GM12878 (cell line): ENCODE measurements around the gene INHA. TPM values are rescaled to one million over a fixed set of nuclear protein-coding genes. Genes with fewer than 3 reads are reported as not detected.

Experiments used
- BRCA1 ChIP-seq: IDR thresholded peaks from 2 replicates; pipeline ENCODE4 v1.6.1; 2011; ENCODE audit warnings: low read depth, low read length, improper control_type of control experiment
- CREM ChIP-seq: IDR thresholded peaks from 2 replicates; pipeline ENCODE4 v1.6.1; 2014; ENCODE audit warnings: antibody characterized with exemption, low read depth
- IRF3 ChIP-seq: fragments of 450-650 bp; IDR thresholded peaks from 2 replicates; pipeline ENCODE4 v1.6.1; 2014; ENCODE audit warnings: mild to moderate bottlenecking
- KAT2A ChIP-seq: conservative IDR thresholded peaks from 2 replicates; pipeline ENCODE4 v1.6.1; 2011; ENCODE audit warnings: low read depth, low read length; ENCODE audit not compliant: control insufficient read depth
- MEF2A ChIP-seq: IDR thresholded peaks from 2 replicates; pipeline ENCODE4 v1.6.1; 2011; ENCODE audit warnings: low read depth, mild to moderate bottlenecking, low read length, moderate library complexity; ENCODE audit not compliant: insufficient read depth
- NR2F1 ChIP-seq: fragments of 450-650 bp; conservative IDR thresholded peaks from 2 replicates; pipeline ENCODE4 v1.6.1; 2017; ENCODE audit warnings: mild to moderate bottlenecking
- SUPT20H ChIP-seq: IDR thresholded peaks from 2 replicates; pipeline ENCODE4 v1.6.1; 2011; ENCODE audit warnings: low read depth, mild to moderate bottlenecking, low read length, moderate library complexity, borderline replicate concordance; ENCODE audit not compliant: control insufficient read depth
- ZNF207 ChIP-seq: fragments of 450-650 bp; IDR thresholded peaks from 2 replicates; pipeline ENCODE4 v1.6.1; 2014; ENCODE audit warnings: antibody characterized with exemption, mild to moderate bottlenecking, borderline replicate concordance
- ZNF687 ChIP-seq: fragments of 450-650 bp; IDR thresholded peaks from 2 replicates; pipeline ENCODE4 v1.6.1; 2017; ENCODE audit warnings: mild to moderate bottlenecking, moderate library complexity
- polyA plus RNA-seq, 11 experiments: library from polyadenylated mRNA; depleted of rRNA in 4 of 11; unstranded in 6 of 11; stranded (reverse) in 5 of 11; fragments of >200 nt; fragmentation: Nextera tagmentation in 4 of 11; fragmentation: Illumina TruSeq in 1 of 11; extraction: Ambion mirVana in 4 of 11; extraction: Trizol in 1 of 11; gene quantifications; 1 replicate in 1 of 11; 2 replicates in 10 of 11; pipeline versions ENCODE4 v1.2.1 to v1.2.3, GENCODE V29; 2011 to 2016; ENCODE audit warnings: inconsistent platforms in 2 of 11, missing spikeins in 2 of 11, low read depth in 1 of 11
- total RNA-seq, 4 experiments: library from RNA; depleted of rRNA in 3 of 4; stranded (reverse); fragments of >200 nt in 3 of 4; fragmentation: Illumina TruSeq in 1 of 4; extraction: Trizol in 1 of 4; gene quantifications; 2 replicates each; pipeline versions ENCODE4 v1.2.1 to v1.2.3, GENCODE V29; 2013 to 2021

The INHA gene
- total and polyA plus RNA-seq, 10 of the 15 experiments (the other 5 are each of a cell fraction or from before 2014, with no cell fraction given) = not detected

- no peak for TF ChIP-seq ZNF687
- no peak for TF ChIP-seq IRF3
- no peak for TF ChIP-seq MEF2A
- no peak for TF ChIP-seq ZNF207
- no peak for TF ChIP-seq CREM
- no peak for TF ChIP-seq NR2F1
- TF ChIP-seq KAT2A = no peak
- TF ChIP-seq SUPT20H = no peak
- no peak for TF ChIP-seq BRCA1
Observed at GRCh38 chr2:219553168-219553417, 19.0 kb upstream of the INHA start (continued).
